ENCODE data around the gene FNDC3B. TPM values are rescaled to one million over a fixed set of nuclear protein-coding genes. Genes with fewer than 3 reads are reported as not detected.

The FNDC3B gene
- total RNA-seq, 1 donor from 2014 or later = 9.3 TPM

DNA sequence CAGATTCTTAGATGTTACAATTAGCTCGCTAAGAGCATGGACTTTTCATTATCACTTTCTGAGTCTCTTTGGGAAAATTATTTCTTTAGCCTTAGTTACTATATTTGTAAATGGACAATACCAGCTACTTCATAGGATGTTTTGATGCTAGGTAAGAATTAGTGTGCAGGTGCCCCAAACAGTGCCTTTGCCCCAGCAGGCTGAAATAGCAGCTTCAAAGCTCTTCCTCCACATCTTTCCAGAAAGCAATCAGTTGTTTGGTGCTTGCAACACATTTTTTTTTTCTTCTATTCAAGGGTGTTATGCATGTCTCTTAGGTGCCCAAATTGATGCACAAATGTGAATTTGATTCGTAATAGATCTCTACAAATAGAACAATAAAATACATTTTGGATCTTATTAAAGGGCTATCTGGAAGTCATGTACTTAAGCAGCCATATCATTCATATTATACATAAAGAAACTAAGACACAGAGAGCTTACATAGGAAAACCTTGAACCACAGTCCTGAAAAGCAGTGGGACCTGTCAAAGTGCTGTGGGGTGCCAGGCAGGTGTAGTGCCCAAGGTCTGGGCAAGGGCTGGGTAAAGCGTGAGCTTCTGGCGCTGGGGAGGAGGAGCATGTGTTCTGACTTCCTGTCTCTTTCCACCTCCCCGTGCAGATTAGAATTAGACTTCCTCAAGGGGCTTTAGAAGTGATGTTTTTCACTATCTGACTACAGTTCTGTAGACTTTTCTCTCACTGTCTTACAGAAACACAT, 62.9 kb downstream of the FNDC3B start:
- peaks cover 54% of the 10 kb centered on the region for H3K27me3 Mint-ChIP-seq
- TF ChIP-seq, protein P1, sequence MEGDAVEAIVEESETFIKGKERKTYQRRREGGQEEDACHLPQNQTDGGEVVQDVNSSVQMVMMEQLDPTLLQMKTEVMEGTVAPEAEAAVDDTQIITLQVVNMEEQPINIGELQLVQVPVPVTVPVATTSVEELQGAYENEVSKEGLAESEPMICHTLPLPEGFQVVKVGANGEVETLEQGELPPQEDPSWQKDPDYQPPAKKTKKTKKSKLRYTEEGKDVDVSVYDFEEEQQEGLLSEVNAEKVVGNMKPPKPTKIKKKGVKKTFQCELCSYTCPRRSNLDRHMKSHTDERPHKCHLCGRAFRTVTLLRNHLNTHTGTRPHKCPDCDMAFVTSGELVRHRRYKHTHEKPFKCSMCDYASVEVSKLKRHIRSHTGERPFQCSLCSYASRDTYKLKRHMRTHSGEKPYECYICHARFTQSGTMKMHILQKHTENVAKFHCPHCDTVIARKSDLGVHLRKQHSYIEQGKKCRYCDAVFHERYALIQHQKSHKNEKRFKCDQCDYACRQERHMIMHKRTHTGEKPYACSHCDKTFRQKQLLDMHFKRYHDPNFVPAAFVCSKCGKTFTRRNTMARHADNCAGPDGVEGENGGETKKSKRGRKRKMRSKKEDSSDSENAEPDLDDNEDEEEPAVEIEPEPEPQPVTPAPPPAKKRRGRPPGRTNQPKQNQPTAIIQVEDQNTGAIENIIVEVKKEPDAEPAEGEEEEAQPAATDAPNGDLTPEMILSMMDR (IDR thresholded peaks at IDR 0.05) = no peak
- CTCF ChIA-PET = interaction anchor here (0.6 kb wide), 1 partner anchor 230 kb away, joined by 5 read pairs; no protein-coding TSS in a partner anchor
- POLR2A ChIA-PET = no interaction called here
- peak; percentile 43 for ATAC-seq (ENCODE audit: low read depth)
- H3K36me3 Mint-ChIP-seq (ENCODE audit: low read depth) = no peaks in the 10 kb centered on the region
- no peak for DNase-seq
- H3K27ac Mint-ChIP-seq = no peak overlapping the region
- H3K4me1 Mint-ChIP-seq = peaks cover 22% of the 10 kb centered on the region
- intact Hi-C loops (cut with micrococcal nuclease) = no loop called here
- no peaks in the 10 kb centered on the region for H3K9me3 Mint-ChIP-seq
- no peak overlapping the region for H3K4me3 Mint-ChIP-seq

DNA sequence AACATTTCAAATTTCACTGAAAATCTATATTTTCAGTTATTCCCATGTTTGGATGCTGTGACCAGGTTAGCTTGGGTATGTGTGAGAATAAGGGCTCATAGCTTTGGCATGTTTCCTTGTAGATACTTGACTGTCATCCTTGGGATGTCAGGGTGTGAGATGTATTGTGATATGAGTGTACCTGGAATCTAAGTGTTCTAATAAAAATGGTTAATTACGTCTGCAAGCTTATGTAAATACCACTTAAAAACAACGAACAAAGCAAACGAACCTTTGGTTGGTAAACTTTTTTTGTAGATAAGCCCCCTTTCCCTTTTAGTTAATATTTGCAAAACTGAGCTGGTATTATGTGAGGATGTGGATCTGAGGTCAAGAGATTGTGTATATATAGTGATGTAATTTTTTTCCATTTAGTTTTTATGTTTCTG, 63.5 kb downstream of the FNDC3B start:
- H3K4me1 Mint-ChIP-seq = peaks cover 28% of the 10 kb centered on the region
- H3K4me3 Mint-ChIP-seq = no peak overlapping the region
- ChIA-PET CTCF (no interaction called here), POLR2A (no interaction called here)
- H3K9me3 Mint-ChIP-seq = no peaks in the 10 kb centered on the region
- no peaks in the 10 kb centered on the region for H3K36me3 Mint-ChIP-seq (ENCODE audit: low read depth)
- TF ChIP-seq, protein P1 (IDR thresholded peaks at IDR 0.05) = no peak
- intact Hi-C loops (cut with micrococcal nuclease) = no loop called here
- DNase-seq (no peak), ATAC-seq (ENCODE audit: low read depth) (no peak)
- peaks cover 57% of the 10 kb centered on the region for H3K27me3 Mint-ChIP-seq
- no peak overlapping the region for H3K27ac Mint-ChIP-seq

GRCh38 chr3:172103724-172104123, 64.3 kb downstream of the FNDC3B start:
- CTCF ChIA-PET = no interaction called here
- peaks cover 34% of the 10 kb centered on the region for H3K4me1 Mint-ChIP-seq
- POLR2A ChIA-PET = no interaction called here
- no peaks in the 10 kb centered on the region for H3K36me3 Mint-ChIP-seq (ENCODE audit: low read depth)
- ATAC-seq (ENCODE audit: low read depth) = no peak
- TF ChIP-seq, protein P1 (IDR thresholded peaks at IDR 0.05) = no peak
- no peak overlapping the region for H3K27ac Mint-ChIP-seq
- H3K4me3 Mint-ChIP-seq = no peak overlapping the region
- DNase-seq = no peak
- H3K27me3 Mint-ChIP-seq = peaks cover 56% of the 10 kb centered on the region
- no peaks in the 10 kb centered on the region for H3K9me3 Mint-ChIP-seq
- intact Hi-C loops (cut with micrococcal nuclease) = no loop called here

- ATAC-seq (ENCODE audit: low read depth) (no peak), DNase-seq (no peak)
- Mint-ChIP-seq H3K27ac (no peak overlapping the region), H3K9me3 (no peaks in the 10 kb centered on the region), H3K27me3 (peaks cover 51% of the 10 kb centered on the region), H3K36me3 (ENCODE audit: low read depth) (no peaks in the 10 kb centered on the region), H3K4me3 (no peak overlapping the region), H3K4me1 (peaks cover 34% of the 10 kb centered on the region)
- CTCF ChIA-PET = no interaction called here
- TF ChIP-seq, protein P1 (IDR thresholded peaks at IDR 0.05) = no peak
- POLR2A ChIA-PET = interaction anchor here (0.6 kb wide), 1 partner anchor 1747 kb away, joined by 3 read pairs; no protein-coding TSS in a partner anchor
- intact Hi-C loops (cut with micrococcal nuclease) = loop anchor here (5.0 kb wide), 1 partner anchor 38 kb away; no protein-coding TSS in a partner anchor
Measured at GRCh38 chr3:172104471-172105072, 65.2 kb downstream of the FNDC3B start.
